Endothelial cell (in vitro differentiated cells): ENCODE data around the gene APOBEC3B. TPM values are rescaled to one million over a fixed set of nuclear protein-coding genes. Genes with fewer than 3 reads are reported as not detected.

Source experiments
- DNase-seq: peaks from one replicate; pipeline ENCODE4 v3.0.0; 2021; ENCODE audit warnings: low spot score
- H3K27ac Mint-ChIP-seq: one replicate; pipeline ENCODE4 v1.8.0; 2021; ENCODE audit warnings: mixed read lengths, inconsistent platforms; ENCODE audit not compliant: unreplicated experiment
- H3K27me3 Mint-ChIP-seq: one replicate; pipeline ENCODE4 v1.8.0; 2021; ENCODE audit warnings: mild to moderate bottlenecking, moderate library complexity, mixed read lengths, inconsistent platforms; ENCODE audit not compliant: unreplicated experiment
- H3K36me3 Mint-ChIP-seq: one replicate; pipeline ENCODE4 v1.8.0; 2021; ENCODE audit warnings: mild to moderate bottlenecking, low read depth, mixed read lengths, inconsistent platforms; ENCODE audit not compliant: unreplicated experiment
- H3K4me1 Mint-ChIP-seq: one replicate; pipeline ENCODE4 v1.8.0; 2021; ENCODE audit warnings: mild to moderate bottlenecking, mixed read lengths, inconsistent platforms; ENCODE audit not compliant: unreplicated experiment
- H3K4me3 Mint-ChIP-seq: one replicate; pipeline ENCODE4 v1.8.0; 2021; ENCODE audit warnings: mild to moderate bottlenecking, mixed read lengths, inconsistent platforms; ENCODE audit not compliant: unreplicated experiment
- H3K9me3 Mint-ChIP-seq: one replicate; pipeline ENCODE4 v1.8.0; 2021; ENCODE audit warnings: mixed read lengths, inconsistent platforms; ENCODE audit not compliant: unreplicated experiment
- long read RNA-seq: library from polyadenylated mRNA; unstranded; transcript quantifications from one replicate; pipeline ENCODE4 v2.0.0, GENCODE V29; 2020; ENCODE audit not compliant: unreplicated experiment
- total RNA-seq: library from RNA; stranded (reverse); fragmentation: NEBNext Ultra II Directional; extraction: Animal tissue kit (Norgen Biotek cat#: 25700); gene quantifications from one replicate; pipeline ENCODE4 v1.2.1, GENCODE V29; 2021; ENCODE audit not compliant: unreplicated experiment
- TF ChIP-seq, protein P1 (sequence below): fragments of 200-600 bp; sonication (generic); IDR thresholded peaks from one replicate; pipeline ENCODE4 v1.5.0; 2021; ENCODE audit warnings: antibody characterized with exemption; ENCODE audit not compliant: unreplicated experiment

Gene APOBEC3B
- total RNA-seq, result 1.0 TPM
- long read RNA-seq, partial matches to known transcripts, result 0 of 1 reads
- long read RNA-seq, other reads (novel, unspliced or antisense), result 0 of 1 reads

DNA sequence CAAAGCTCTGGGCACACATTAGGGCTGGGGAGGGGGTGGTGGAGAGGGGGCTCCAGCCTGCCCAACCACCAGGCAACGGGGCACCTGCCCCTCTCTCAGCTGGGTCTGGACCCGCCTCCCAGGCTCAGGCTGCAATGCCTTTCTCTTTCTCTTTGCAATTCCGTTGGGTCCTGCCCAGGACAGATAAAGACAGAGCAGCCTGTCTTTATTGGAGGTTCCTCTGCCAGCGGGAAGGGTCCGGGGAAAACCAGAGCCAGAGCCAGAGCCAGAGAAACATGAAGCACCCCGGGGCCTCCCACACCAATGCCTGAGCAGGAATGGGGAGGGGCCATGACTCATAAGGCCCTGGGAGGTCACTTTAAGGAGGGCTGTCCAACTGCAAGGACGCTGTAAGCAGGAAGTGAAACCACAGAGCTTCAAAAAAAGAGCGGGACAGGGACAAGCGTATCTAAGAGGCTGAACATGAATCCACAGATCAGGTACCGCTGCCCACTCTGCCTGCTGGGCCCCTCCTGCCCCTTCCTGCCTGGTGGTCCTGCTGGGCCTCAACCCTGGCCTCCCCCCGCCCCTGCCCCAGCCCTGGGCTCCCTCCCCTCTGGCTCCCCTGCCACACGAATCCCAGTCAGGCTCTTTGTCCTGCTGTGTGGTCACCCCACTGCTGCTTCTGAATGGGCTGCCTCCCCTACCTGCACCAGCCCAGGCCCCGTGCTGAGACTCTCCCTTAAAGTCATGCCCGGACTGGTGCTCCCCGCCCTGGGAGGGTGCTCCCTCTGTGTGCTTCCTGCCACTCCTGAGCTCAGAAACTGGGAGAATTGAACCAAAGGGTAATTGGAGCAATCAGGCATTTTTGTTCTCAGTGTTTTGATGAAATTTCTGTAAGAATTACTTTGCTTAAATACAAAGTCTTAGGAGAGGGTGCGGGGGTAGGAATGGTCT, at the start of gene APOBEC3B:
Gene APOBEC3B (plus strand): TSS at position 356 of the 936 bp plus-strand sequence. CDS start 107 bp downstream, at position 463.
- H3K36me3 Mint-ChIP-seq, result peaks cover 4% of the 10 kb centered on the region
- H3K4me3 Mint-ChIP-seq, result no peak within 1 kb of the TSS
- no peaks in the 10 kb centered on the region for H3K27me3 Mint-ChIP-seq
- H3K4me1 Mint-ChIP-seq, result no peaks in the 10 kb centered on the region
- no peak within 1 kb of the TSS for H3K27ac Mint-ChIP-seq
- DNase-seq, result peak; percentile 18
- TF ChIP-seq, protein P1, sequence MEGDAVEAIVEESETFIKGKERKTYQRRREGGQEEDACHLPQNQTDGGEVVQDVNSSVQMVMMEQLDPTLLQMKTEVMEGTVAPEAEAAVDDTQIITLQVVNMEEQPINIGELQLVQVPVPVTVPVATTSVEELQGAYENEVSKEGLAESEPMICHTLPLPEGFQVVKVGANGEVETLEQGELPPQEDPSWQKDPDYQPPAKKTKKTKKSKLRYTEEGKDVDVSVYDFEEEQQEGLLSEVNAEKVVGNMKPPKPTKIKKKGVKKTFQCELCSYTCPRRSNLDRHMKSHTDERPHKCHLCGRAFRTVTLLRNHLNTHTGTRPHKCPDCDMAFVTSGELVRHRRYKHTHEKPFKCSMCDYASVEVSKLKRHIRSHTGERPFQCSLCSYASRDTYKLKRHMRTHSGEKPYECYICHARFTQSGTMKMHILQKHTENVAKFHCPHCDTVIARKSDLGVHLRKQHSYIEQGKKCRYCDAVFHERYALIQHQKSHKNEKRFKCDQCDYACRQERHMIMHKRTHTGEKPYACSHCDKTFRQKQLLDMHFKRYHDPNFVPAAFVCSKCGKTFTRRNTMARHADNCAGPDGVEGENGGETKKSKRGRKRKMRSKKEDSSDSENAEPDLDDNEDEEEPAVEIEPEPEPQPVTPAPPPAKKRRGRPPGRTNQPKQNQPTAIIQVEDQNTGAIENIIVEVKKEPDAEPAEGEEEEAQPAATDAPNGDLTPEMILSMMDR, result no peak
- H3K9me3 Mint-ChIP-seq, result no peaks in the 10 kb centered on the region

- Mint-ChIP-seq H3K36me3 (no peaks in the 10 kb centered on the region), H3K4me3 (no peak overlapping the region), H3K9me3 (no peaks in the 10 kb centered on the region), H3K27ac (no peak overlapping the region), H3K27me3 (peaks cover 4% of the 10 kb centered on the region), H3K4me1 (peaks cover 4% of the 10 kb centered on the region)
- TF ChIP-seq, protein P1, result no peak
- no peak for DNase-seq
Measured at GRCh38 chr22:38935023-38935422, 47.1 kb upstream of the APOBEC3B start.

- Mint-ChIP-seq H3K36me3 (no peaks in the 10 kb centered on the region), H3K4me3 (no peak overlapping the region), H3K27me3 (peaks cover 4% of the 10 kb centered on the region), H3K27ac (no peak overlapping the region), H3K4me1 (peaks cover 4% of the 10 kb centered on the region), H3K9me3 (no peaks in the 10 kb centered on the region)
- DNase-seq, result no peak
- TF ChIP-seq, protein P1, result no peak
Measured at GRCh38 chr22:38935616-38936015, 46.5 kb upstream of the APOBEC3B start.

DNA sequence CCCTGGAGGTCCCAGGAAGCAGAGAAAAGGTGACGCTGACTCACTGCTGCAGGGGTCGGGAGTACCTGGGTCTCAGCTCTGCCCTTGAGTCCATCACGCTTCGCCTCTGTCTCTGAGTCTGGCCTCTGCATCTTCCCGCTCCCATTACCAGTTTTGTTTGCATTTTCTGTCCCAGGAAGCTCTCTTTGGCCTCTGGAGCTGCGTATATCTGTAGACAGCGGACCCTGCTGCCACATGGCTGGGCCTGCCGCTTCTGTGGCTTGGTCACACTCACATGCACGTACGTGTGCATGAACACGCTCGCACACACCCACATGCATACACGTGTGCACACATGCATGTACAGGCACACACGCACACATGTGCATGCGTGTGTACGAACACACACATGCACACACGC, 45.6 kb upstream of the APOBEC3B start:
- TF ChIP-seq, protein P1, result no peak
- no peaks in the 10 kb centered on the region for H3K36me3 Mint-ChIP-seq
- peaks cover 4% of the 10 kb centered on the region for H3K4me1 Mint-ChIP-seq
- no peak overlapping the region for H3K4me3 Mint-ChIP-seq
- H3K27ac Mint-ChIP-seq, result no peak overlapping the region
- no peaks in the 10 kb centered on the region for H3K9me3 Mint-ChIP-seq
- H3K27me3 Mint-ChIP-seq, result peaks cover 4% of the 10 kb centered on the region
- DNase-seq, result no peak

DNA sequence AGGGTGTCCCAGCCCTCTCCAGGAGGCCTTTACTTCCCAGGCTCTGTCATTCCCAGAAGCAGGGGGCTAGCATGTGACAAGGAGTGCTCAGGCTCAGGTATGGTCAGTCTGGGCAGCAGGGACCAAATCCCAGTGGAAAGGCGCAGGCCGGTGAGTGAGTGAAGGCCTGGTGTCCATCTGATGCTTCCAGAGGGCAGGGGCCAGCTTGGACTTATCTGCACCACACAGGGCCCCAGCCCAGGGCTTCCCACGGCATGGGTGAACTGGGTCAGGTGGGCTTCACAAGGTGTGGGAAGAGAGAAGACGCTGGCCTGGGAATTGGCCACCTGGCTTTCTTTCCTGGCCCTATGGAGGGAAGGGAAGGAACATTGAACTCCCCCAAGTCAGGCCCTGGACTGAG, 45.1 kb upstream of the APOBEC3B start:
- Mint-ChIP-seq H3K4me3 (no peak overlapping the region), H3K36me3 (no peaks in the 10 kb centered on the region), H3K27ac (no peak overlapping the region), H3K4me1 (peaks cover 4% of the 10 kb centered on the region), H3K9me3 (no peaks in the 10 kb centered on the region), H3K27me3 (peaks cover 4% of the 10 kb centered on the region)
- DNase-seq, result no peak
- TF ChIP-seq, protein P1, result no peak
